ENCODE measurements around the gene MAPKAPK3.

DNA sequence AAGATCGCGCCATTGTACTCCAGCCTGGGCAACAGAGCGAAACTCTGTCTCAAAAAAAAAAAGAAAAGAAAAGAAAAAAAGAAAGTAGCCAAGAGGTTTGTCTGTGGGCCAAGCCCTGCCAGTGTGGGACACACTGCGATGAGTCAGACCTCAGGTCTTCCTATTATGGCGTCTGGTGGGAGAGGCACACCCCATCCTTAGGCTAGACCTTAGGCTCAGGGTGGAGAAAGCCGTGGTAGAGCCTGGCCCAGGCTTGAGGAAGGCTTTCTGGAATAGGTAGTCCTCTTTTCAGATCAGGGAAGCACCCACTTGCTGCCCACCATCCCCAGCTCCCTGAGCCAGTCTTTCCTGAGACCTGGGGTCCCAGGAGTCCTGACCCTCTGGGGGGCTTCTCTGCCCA is 41.6 kb upstream of the MAPKAPK3 start:
- no peak for TF ChIP-seq POLR2A (IDR thresholded peaks at IDR 0.05; ENCODE audit: low read length)
- TF ChIP-seq GATA1 (IDR thresholded peaks at IDR 0.05; ENCODE audit: low read depth, low read length) = no peak
